ENCODE measurements around the gene KDM4C. TPM values are rescaled to one million over a fixed set of nuclear protein-coding genes. Genes with fewer than 3 reads are reported as not detected.

KDM4C gene
- total RNA-seq, 2 donors from 2014 or later = 12.8 to 31.5 TPM

DNA sequence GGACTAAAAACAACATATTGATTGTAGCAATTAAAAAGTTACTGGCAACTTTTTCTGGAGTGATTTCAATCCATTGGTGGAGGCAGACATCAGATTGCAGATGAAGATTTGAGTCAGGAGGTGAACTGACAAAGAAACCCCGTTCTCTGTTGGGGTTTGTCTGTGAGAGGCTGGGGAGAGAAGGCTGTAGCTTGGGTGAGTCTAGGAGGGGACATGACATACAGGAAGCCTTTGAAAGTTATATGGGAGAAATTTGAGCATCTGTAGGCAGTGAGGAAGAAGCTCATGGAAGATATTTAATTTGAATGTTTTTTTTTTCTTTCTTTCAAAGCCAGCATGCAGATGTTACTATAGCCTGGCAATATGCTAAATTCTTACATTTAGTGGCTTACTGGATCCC is 26.0 kb downstream of the KDM4C start:
- Mint-ChIP-seq H3K27me3 (ENCODE audit: insufficient read depth) (no peaks in the 10 kb centered on the region), H3K9me3 (no peaks in the 10 kb centered on the region)

DNA sequence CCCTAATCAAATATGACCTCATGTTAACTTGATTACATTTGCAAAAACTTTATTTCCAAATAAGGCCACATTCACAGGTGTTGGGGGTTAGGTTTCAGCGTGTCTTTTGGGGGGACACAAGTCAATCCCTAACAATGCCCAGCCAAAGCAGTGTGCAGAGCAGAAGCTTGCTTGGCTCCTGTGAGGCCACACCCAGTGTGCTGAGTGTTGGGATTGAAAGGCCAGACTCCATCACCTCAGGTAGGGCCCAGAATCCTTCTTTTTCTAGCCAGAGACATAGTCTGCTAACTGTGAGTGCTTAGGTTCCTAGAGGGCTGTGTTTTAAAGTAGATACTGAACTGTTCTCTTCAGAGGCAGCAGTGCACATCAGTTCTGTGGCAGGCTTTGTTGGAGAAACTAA is 27.9 kb downstream of the KDM4C start:
- no peak overlapping the region for H3K4me3 ChIP-seq (ENCODE audit: low read length)
- Mint-ChIP-seq H3K4me3 (no peak overlapping the region), H3K36me3 (ENCODE audit: low read depth) (peaks cover 1% of the 10 kb centered on the region), H3K4me1 (peaks cover 44% of the 10 kb centered on the region), H3K9me3 (no peaks in the 10 kb centered on the region), H3K27ac (peak overlapping the region; percentile 11), H3K27me3 (ENCODE audit: insufficient read depth) (no peaks in the 10 kb centered on the region)
- peaks cover 9% of the 10 kb centered on the region for H3K4me1 ChIP-seq (ENCODE audit: control insufficient read depth, insufficient read depth, low read length)
- 60 to 83% methylated on average over 1 of the region's 1 CpG for WGBS, 2 experiments (ENCODE audit: insufficient coverage in 1 of 2, insufficient read length in 1 of 2)
- H3K9ac ChIP-seq (ENCODE audit: extremely low read depth, low read length, poor library complexity, severe bottlenecking) = no peak overlapping the region
- no peak for DNase-seq
- no peaks in the 10 kb centered on the region for H3K27me3 ChIP-seq (ENCODE audit: control insufficient read depth, insufficient read depth, low read length, poor library complexity, severe bottlenecking)
- no peaks in the 10 kb centered on the region for H3K9me3 ChIP-seq (ENCODE audit: control insufficient read depth, low read length)
- TF ChIP-seq, protein P1, sequence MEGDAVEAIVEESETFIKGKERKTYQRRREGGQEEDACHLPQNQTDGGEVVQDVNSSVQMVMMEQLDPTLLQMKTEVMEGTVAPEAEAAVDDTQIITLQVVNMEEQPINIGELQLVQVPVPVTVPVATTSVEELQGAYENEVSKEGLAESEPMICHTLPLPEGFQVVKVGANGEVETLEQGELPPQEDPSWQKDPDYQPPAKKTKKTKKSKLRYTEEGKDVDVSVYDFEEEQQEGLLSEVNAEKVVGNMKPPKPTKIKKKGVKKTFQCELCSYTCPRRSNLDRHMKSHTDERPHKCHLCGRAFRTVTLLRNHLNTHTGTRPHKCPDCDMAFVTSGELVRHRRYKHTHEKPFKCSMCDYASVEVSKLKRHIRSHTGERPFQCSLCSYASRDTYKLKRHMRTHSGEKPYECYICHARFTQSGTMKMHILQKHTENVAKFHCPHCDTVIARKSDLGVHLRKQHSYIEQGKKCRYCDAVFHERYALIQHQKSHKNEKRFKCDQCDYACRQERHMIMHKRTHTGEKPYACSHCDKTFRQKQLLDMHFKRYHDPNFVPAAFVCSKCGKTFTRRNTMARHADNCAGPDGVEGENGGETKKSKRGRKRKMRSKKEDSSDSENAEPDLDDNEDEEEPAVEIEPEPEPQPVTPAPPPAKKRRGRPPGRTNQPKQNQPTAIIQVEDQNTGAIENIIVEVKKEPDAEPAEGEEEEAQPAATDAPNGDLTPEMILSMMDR (conservative IDR thresholded peaks at IDR 0.05) = no peak
- no peak overlapping the region for H3K27ac ChIP-seq (ENCODE audit: low read depth, low read length)
- no peaks in the 10 kb centered on the region for H3K36me3 ChIP-seq (ENCODE audit: control insufficient read depth, insufficient read depth, low read length)

More for the DNA sequence above, 26.0 kb downstream of the KDM4C start:
- no peaks in the 10 kb centered on the region for H3K36me3 ChIP-seq (ENCODE audit: control insufficient read depth, insufficient read depth, low read length)
- no peaks in the 10 kb centered on the region for H3K9me3 ChIP-seq (ENCODE audit: control insufficient read depth, low read length)
- H3K4me3 Mint-ChIP-seq = no peak overlapping the region
- DNase-seq = no peak
- TF ChIP-seq, protein P1 (conservative IDR thresholded peaks at IDR 0.05) = no peak
- H3K4me1 ChIP-seq (ENCODE audit: control insufficient read depth, insufficient read depth, low read length) = peaks cover 21% of the 10 kb centered on the region
- WGBS, 2 experiments (ENCODE audit: insufficient coverage in 1 of 2, insufficient read length in 1 of 2) = 88 to 91% methylated on average over 1 of the region's 1 CpG
- H3K27ac Mint-ChIP-seq = no peak overlapping the region
- H3K9ac ChIP-seq (ENCODE audit: extremely low read depth, low read length, poor library complexity, severe bottlenecking) = no peak overlapping the region
- H3K4me3 ChIP-seq (ENCODE audit: low read length) = no peak overlapping the region
- no peaks in the 10 kb centered on the region for H3K27me3 ChIP-seq (ENCODE audit: control insufficient read depth, insufficient read depth, low read length, poor library complexity, severe bottlenecking)
- H3K4me1 Mint-ChIP-seq = peaks cover 54% of the 10 kb centered on the region
- H3K27ac ChIP-seq (ENCODE audit: low read depth, low read length) = no peak overlapping the region
- H3K36me3 Mint-ChIP-seq (ENCODE audit: low read depth) = peaks cover 1% of the 10 kb centered on the region

DNA sequence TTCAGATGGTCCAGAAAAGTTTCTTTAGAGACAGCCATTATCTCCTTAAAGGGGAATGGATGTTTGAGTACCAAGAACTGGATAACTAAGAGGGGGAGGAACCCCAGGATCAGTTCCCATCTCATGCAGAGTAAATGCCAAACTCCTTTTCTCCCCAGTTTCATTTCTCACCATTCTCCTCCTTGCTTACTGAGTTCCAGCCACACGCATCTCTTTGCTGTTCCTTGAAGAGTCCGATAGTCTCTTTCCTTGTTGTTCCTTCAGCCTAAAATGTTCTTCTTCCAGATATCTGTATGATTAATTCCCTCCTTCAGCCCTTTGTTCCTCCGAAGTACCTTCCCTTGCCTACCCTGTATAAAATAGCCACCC is 30.0 kb downstream of the KDM4C start:
- Histone ChIP-seq H3K4me3 (ENCODE audit: low read length) (no peak overlapping the region), H3K27ac (ENCODE audit: low read depth, low read length) (no peak overlapping the region), H3K9me3 (ENCODE audit: control insufficient read depth, low read length) (no peaks in the 10 kb centered on the region), H3K4me1 (ENCODE audit: control insufficient read depth, insufficient read depth, low read length) (peaks cover 6% of the 10 kb centered on the region), H3K9ac (ENCODE audit: extremely low read depth, low read length, poor library complexity, severe bottlenecking) (peak overlapping the region; percentile 21), H3K27me3 (ENCODE audit: control insufficient read depth, insufficient read depth, low read length, poor library complexity, severe bottlenecking) (no peaks in the 10 kb centered on the region), H3K36me3 (ENCODE audit: control insufficient read depth, insufficient read depth, low read length) (peaks cover 3% of the 10 kb centered on the region)
- 84 to 87% methylated on average over 3 of the region's 3 CpGs for WGBS, 2 experiments (ENCODE audit: insufficient coverage in 1 of 2, insufficient read length in 1 of 2)
- peak overlapping the region; percentile 92 for H3K27ac Mint-ChIP-seq
- H3K36me3 Mint-ChIP-seq (ENCODE audit: low read depth) = peaks cover 4% of the 10 kb centered on the region
- H3K27me3 Mint-ChIP-seq (ENCODE audit: insufficient read depth) = no peaks in the 10 kb centered on the region
- no peaks in the 10 kb centered on the region for H3K9me3 Mint-ChIP-seq
- H3K4me1 Mint-ChIP-seq = peaks cover 43% of the 10 kb centered on the region
- TF ChIP-seq, protein P1 (conservative IDR thresholded peaks at IDR 0.05) = no peak
- peak overlapping the region; percentile 23 for H3K4me3 Mint-ChIP-seq
- no peak for DNase-seq

Data from endodermal cell (in vitro differentiated cells).